ENCODE results near the gene IL1F10. TPM values are rescaled to one million over a fixed set of nuclear protein-coding genes. Genes with fewer than 3 reads are reported as not detected.

Gene IL1F10
- total and polyA plus RNA-seq, 2 of the 13 experiments (the other 11 are each of a cell fraction or from before 2014, with no cell fraction given) = not detected

DNA sequence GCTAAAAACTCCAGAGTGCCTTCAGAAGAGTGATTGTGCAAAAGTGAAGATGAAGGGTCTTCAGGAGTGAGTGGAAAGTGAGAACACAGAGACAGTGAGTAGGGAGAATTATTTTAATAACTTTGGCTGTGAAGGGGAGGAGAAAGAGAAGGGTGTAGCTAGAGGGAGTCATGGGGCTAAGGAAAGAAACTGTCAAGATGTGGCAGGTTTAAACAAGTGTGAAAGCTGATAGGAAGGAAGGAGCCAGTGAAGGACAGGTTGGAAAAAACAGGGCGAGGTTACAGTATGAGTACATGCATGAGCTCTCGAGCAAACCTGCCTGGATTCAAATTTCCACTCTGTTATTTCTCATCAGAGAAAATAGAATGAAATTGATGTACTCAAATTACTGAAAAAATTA is 17.8 kb downstream of the IL1F10 start:
- intact Hi-C loops (cut with micrococcal nuclease; ENCODE audit: unreplicated experiment) = no loop called here
- Histone ChIP-seq H4K20me1 (ENCODE audit: insufficient read depth, low read length) (no peaks in the 10 kb centered on the region), H3K4me3 (replicated peaks in 1 of 3; ENCODE audit: insufficient read depth in 1 of 3, low read depth in 2 of 3, low read length in 3 of 3) (no peak overlapping the region), H3K27ac (ENCODE audit: extremely low read length, insufficient read depth, low read length) (no peak overlapping the region), H3K36me3 (replicated peaks in 1 of 2; ENCODE audit: control insufficient read depth in 1 of 2, insufficient read depth in 2 of 2, low read length in 2 of 2) (no peaks in the 10 kb centered on the region), H3K9ac (ENCODE audit: insufficient read depth, low read depth, low read length) (no peak overlapping the region), H3K27me3 (ENCODE audit: control insufficient read depth in 1 of 2, insufficient read depth in 2 of 2, low read length in 2 of 2) (peaks cover 0 to 6% of the 10 kb centered on the region in 2 experiments; a peak in 1 of 5 replicates), H3K9me3 (ENCODE audit: low read length) (no peaks in the 10 kb centered on the region; the same call in 1 of the 2 replicates), H3K4me1 (ENCODE audit: insufficient read depth, low read length) (peaks cover 42% of the 10 kb centered on the region), H3K4me2 (ENCODE audit: low read depth, low read length) (no peak overlapping the region), H3K79me2 (ENCODE audit: insufficient read depth, low read length) (no peaks in the 10 kb centered on the region), H2AFZ (ENCODE audit: low read length) (no peak overlapping the region)
- FAIRE-seq = no peak
- no peak for DNase-seq (ENCODE audit: low spot score)
- in situ Hi-C loops (cut with HindIII; ENCODE audit: extremely low pct_ligation_motif_present, low pct_unique_long_range_greater_than_20kb) = loop anchor here (10.0 kb wide), 1 partner anchor 289 kb away; no protein-coding TSS in a partner anchor
- CTCF ChIA-PET (ENCODE audit: low intra/inter-chr PET ratio, low total read pairs) = no interaction called here
- POLR2A ChIA-PET = interaction anchor here (1.7 kb wide), 1 partner anchor 113 kb away, joined by 7 read pairs; no protein-coding TSS in a partner anchor
- ATAC-seq = no peak
- 45% methylated on average over 2 of the region's 2 CpGs for WGBS (ENCODE audit: low lambda C conversion rate)
- no peak for TF ChIP-seq NR2F2 (IDR thresholded peaks at IDR 0.05; ENCODE audit: borderline replicate concordance, low read depth)
- no peak for TF ChIP-seq IKZF4 (CRISPR knock-in tag; IDR thresholded peaks at IDR 0.05; ENCODE audit: borderline replicate concordance, low read depth, not compliant biosample characterization)
- TF ChIP-seq ZNF784 (CRISPR knock-in tag; IDR thresholded peaks at IDR 0.05; ENCODE audit: borderline replicate concordance) = no peak
- no peak for TF ChIP-seq KLF12 (CRISPR knock-in tag; IDR thresholded peaks at IDR 0.05; ENCODE audit: borderline replicate concordance)
- no peak for TF ChIP-seq ZNF101 (CRISPR knock-in tag; IDR thresholded peaks at IDR 0.05; ENCODE audit: borderline replicate concordance, low read depth)
- TF ChIP-seq HNRNPH1 (optimal IDR thresholded peaks at IDR 0.05; ENCODE audit: low read depth, low read length) = no peak
- no peak for TF ChIP-seq MAZ (IDR thresholded peaks at IDR 0.05; ENCODE audit: borderline replicate concordance, low read depth, low read length)
- no peak for TF ChIP-seq MAZ (CRISPR knock-in tag; IDR thresholded peaks at IDR 0.05; ENCODE audit: low read depth)
- no peak for TF ChIP-seq ZNF615 (CRISPR knock-in tag; IDR thresholded peaks at IDR 0.05; ENCODE audit: borderline replicate concordance)
- TF ChIP-seq ZBTB43 (CRISPR knock-in tag; conservative IDR thresholded peaks at IDR 0.05) = no peak
- TF ChIP-seq, protein P1, sequence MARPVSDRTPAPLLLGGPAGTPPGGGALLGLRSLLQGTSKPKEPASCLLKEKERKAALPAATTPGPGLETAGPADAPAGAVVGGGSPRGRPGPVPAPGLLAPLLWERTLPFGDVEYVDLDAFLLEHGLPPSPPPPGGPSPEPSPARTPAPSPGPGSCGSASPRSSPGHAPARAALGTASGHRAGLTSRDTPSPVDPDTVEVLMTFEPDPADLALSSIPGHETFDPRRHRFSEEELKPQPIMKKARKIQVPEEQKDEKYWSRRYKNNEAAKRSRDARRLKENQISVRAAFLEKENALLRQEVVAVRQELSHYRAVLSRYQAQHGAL (CRISPR knock-in tag; IDR thresholded peaks at IDR 0.05; ENCODE audit: not compliant biosample characterization) = no peak
- TF ChIP-seq PCBP2 (optimal IDR thresholded peaks at IDR 0.05; ENCODE audit: low read depth, low read length, poor library complexity, severe bottlenecking) = no peak
- TF ChIP-seq ZNF543 (CRISPR knock-in tag; IDR thresholded peaks at IDR 0.05) = no peak
- TF ChIP-seq ZNF839 (CRISPR knock-in tag; IDR thresholded peaks at IDR 0.05; ENCODE audit: borderline replicate concordance) = no peak
- no peak for TF ChIP-seq SPEN (CRISPR knock-in tag; IDR thresholded peaks at IDR 0.05; ENCODE audit: low read depth)
- no TSS peak for BruUV-seq (replicated peaks)

Measured in HepG2 (cell line).